Fibroblast of mammary gland (primary cell): ENCODE measurements around the gene ADSS1.
A peak's percentile ranks its signal among the peaks of the same experiment; 100 is the strongest.

Source experiments
- DNase-seq: peaks from one replicate; pipeline ENCODE4 v3.0.0-alpha.2; 2010; ENCODE audit warnings: low read depth
- H3K4me3 ChIP-seq: 2 replicates; pipeline ENCODE4 v1.5.1; 2011; ENCODE audit warnings: low read depth, mild to moderate bottlenecking, low read length, moderate library complexity; ENCODE audit not compliant: control insufficient read depth
- TF ChIP-seq, protein P1 (sequence below): conservative IDR thresholded peaks from 2 replicates; pipeline ENCODE4 v1.5.1; 2011; ENCODE audit warnings: low read depth, low read length, inconsistent platforms; ENCODE audit not compliant: control insufficient read depth, insufficient read depth

ADSS1 gene

DNA sequence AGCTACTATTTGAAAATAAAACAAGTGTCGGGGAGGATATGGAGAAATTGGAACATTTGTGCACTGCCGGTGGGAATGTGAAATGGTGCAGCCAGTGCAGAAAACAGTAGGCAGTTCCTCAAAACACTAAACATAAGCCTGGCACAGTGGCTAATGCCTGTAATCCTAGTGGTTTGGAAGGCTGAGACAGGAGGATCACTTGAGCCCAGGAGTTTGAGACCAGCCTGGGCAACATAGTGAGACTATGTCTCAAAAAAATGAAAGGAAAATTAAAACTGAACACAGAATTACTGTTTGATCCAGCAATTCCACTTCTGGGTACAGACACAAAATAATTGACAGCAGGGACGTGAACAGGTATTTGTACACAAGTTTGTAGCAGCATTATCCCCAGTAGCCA is 41.5 kb downstream of the ADSS1 start:
- TF ChIP-seq, protein P1, sequence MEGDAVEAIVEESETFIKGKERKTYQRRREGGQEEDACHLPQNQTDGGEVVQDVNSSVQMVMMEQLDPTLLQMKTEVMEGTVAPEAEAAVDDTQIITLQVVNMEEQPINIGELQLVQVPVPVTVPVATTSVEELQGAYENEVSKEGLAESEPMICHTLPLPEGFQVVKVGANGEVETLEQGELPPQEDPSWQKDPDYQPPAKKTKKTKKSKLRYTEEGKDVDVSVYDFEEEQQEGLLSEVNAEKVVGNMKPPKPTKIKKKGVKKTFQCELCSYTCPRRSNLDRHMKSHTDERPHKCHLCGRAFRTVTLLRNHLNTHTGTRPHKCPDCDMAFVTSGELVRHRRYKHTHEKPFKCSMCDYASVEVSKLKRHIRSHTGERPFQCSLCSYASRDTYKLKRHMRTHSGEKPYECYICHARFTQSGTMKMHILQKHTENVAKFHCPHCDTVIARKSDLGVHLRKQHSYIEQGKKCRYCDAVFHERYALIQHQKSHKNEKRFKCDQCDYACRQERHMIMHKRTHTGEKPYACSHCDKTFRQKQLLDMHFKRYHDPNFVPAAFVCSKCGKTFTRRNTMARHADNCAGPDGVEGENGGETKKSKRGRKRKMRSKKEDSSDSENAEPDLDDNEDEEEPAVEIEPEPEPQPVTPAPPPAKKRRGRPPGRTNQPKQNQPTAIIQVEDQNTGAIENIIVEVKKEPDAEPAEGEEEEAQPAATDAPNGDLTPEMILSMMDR: no peak
- no peak for DNase-seq

DNA sequence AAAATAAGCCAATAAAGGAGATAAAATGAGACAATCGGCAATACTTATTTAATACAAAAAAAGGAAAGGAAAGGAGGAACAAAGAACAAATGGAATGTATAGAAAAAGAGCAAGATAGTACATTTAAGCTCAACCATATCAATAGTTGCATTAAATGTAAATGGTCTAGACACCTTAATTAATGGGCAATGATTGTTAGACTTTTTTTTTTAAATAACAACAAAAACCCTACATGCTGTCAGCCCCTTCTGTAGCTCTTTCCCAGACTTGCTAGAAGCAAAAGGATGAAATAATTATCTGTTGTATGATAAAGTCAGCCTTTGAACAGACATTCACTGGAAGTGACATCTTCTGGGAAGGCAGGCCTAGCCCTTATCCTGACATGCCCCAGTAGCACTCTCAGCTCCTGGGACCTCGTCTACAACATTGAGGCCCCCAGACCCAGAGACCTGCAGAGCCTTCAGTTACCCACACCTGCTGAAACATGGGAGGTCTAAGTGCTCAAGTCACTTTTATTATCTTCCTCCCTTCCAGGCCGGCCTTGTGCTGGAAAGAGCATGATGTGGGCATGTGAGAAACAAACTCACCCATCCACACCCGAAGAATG is 42.3 kb downstream of the ADSS1 start:
- H3K4me3 ChIP-seq: no peak overlapping the region
- TF ChIP-seq, protein P1: no peak
- DNase-seq: no peak

More for the DNA sequence above, 41.5 kb downstream of the ADSS1 start:
- no peak overlapping the region for H3K4me3 ChIP-seq

GRCh38 chr14:104766863-104767633 is 43.0 kb downstream of the ADSS1 start:
- DNase-seq: no peak
- no peak overlapping the region for H3K4me3 ChIP-seq
- TF ChIP-seq, protein P1: no peak

DNA sequence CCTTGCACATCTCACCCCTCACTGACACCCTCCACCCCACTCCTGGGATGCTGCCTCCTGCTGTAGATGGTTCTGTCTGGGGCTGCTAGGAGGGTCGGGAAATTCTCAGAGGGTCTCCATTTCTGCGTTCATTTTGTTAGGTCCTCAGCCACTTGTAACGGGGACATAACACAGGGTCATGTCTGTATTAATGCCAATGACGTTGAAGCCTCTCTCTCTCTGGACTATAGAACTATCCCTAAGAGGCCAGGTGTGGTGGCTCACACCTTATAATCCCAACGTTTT is 43.5 kb downstream of the ADSS1 start:
- no peak for DNase-seq
- TF ChIP-seq, protein P1: no peak
- no peak overlapping the region for H3K4me3 ChIP-seq

DNA sequence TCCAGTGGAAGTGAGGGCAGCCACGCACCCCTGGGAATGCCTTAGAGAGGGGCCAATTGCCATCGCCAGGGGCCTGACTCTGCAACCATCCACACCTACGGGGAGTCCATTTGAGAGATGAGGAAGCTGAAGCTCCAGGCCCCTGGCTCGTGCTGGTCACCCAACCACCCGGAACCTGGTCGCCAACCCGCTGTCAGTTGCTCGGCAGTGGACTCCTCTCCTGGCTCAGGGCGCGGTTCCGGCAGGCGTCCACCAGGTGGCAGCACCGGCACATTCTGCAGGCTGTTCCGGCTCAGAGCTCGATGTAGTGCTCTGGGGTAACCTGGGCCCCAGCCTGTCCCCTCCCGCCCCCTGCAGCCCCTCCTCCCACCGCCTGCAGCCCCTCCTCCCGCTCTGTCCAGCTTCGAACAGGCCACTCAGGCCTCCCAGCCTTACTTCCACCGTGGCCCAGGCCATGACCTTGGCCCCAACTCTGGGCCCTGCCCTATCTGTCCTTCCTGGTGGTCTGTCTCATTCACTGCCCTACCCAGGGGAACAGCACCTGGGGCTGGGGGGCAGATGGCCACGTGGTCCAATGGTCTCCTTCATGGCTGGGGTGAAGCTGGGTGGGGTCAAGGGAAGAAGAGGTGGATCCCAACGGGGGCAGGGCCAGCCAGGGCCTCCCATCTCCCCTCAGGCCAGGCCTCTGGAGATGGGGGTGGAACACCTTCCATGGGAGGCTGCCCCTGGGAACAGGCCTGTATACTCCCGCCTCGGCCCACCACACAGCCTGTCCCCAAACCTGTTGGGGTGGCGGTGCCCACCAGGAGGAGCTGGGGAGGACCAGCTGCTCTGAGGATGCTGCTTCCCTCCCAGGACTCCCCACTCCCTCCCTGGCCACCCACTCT is 44.7 kb downstream of the ADSS1 start:
- no peak overlapping the region for H3K4me3 ChIP-seq
- DNase-seq: peak; percentile 71
- TF ChIP-seq, protein P1: peak; percentile 74

DNA sequence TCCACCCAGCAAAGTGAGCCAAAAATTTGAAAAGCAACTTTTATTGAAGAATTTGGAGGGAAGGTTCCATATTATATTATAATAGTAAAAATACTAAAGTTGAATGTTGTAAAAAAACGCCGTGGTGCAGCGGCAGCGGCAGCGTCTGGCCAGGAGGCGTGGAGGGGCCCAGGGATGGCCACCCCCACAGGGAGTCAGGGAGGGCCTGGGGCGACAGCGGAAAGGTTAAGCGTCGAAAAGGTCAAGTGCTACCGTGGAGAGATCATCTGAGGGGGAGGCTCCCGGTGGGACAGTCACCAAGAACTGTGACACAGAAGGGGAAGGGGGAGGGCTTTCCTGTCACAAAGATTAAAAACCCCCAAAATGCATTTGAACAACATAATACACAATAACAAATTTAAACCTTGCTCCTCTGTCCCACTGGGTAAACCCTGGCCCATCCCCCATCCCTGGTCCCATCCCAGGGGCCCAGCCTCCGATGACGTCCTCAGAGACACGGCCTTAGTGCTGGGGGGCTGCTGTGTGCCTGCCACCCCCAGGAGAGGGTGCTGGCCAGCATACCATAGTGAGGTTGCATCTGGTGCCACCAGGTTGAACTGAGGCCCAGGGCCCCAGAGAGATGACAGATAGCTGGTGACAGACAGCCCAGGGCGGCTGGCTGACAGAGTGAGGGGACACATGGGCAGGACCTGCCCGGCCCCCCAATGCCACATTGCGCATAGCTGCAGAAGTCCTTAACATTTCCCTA is 45.5 kb downstream of the ADSS1 start:
- DNase-seq: no peak
- TF ChIP-seq, protein P1: no peak
- H3K4me3 ChIP-seq: no peak overlapping the region
